GM12873 (cell line): ENCODE measurements around the gene CDH4.

Experiments
- CTCF ChIP-seq: IDR thresholded peaks from 2 replicates; pipeline ENCODE4 v1.5.1; 2012; ENCODE audit warnings: low read depth, mild to moderate bottlenecking, moderate library complexity, low read length, control low read depth; ENCODE audit not compliant: insufficient read depth; ENCODE audit errors: missing control alignments

CDH4 gene

GRCh38 chr20:61846741-61847419 is 594.8 kb downstream of the CDH4 start:
- no peak for TF ChIP-seq CTCF

- TF ChIP-seq CTCF = no peak
These were observed 595.3 kb downstream of the CDH4 start for GRCh38 chr20:61847420-61847748.

GRCh38 chr20:61847986-61848385 is 595.9 kb downstream of the CDH4 start:
- TF ChIP-seq CTCF = no peak

GRCh38 chr20:61848851-61849250 is 596.8 kb downstream of the CDH4 start:
- TF ChIP-seq CTCF = no peak

GRCh38 chr20:61849376-61849775 is 597.3 kb downstream of the CDH4 start:
- TF ChIP-seq CTCF = no peak

- no peak for TF ChIP-seq CTCF
These were observed 597.8 kb downstream of the CDH4 start for GRCh38 chr20:61849822-61850221.

- no peak for TF ChIP-seq CTCF
These were observed 598.4 kb downstream of the CDH4 start for GRCh38 chr20:61850457-61850856.
